ES-I3 (cell line): Measurements from ENCODE around the gene NPTXR.

Experiments used
- H3K36me3 ChIP-seq: 2 replicates; pipeline ENCODE4 v1.6.1; 2013; ENCODE audit warnings: mild to moderate bottlenecking, low read length, control low read depth, moderate library complexity; ENCODE audit not compliant: insufficient read depth
- H3K4me1 ChIP-seq: 2 replicates; pipeline ENCODE4 v1.6.1; 2013; ENCODE audit warnings: mild to moderate bottlenecking, control low read depth, low read length; ENCODE audit not compliant: insufficient read depth
- H3K9ac ChIP-seq: 2 replicates; pipeline ENCODE4 v1.6.1; 2013; ENCODE audit warnings: low read depth, mild to moderate bottlenecking, low read length, moderate library complexity
- H3K9me3 ChIP-seq: 2 replicates; pipeline ENCODE4 v1.6.1; 2013; ENCODE audit warnings: mild to moderate bottlenecking, low read length, moderate library complexity; ENCODE audit not compliant: control insufficient read depth, insufficient read depth

Gene NPTXR

DNA sequence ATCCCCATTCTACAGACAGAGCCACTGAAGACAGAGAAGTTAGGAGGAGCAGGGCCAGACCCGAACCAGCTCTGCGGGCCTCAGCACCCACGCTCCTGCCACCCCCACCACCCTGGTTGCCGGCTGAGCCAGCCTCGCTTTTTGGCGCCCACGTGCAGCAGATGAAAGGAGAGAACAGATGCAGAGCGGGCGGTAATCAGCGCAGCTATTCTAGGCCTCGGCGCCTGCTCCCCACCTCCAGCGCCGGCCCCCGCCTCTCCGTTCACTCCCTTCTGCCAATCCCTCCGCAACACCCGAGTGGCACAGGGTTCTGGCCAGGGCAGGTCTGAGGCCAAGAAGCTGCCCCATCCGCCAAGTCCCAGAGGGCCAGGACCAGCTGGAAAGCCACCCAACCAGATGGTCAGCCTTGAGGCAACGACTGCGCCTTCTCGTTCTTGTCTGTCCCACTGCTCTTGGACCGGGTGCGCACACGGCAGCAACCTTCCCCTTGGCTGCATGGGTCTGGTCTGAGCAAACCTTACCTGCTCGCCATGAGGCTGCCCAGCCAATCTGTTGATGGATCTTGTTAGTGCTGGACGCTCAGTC, 66.6 kb downstream of the NPTXR start:
- H3K9me3 ChIP-seq, result no peaks in the 10 kb centered on the region
- peaks cover 15% of the 10 kb centered on the region; the same call in 1 of the 2 replicates for H3K4me1 ChIP-seq
- no peaks in the 10 kb centered on the region for H3K36me3 ChIP-seq
- H3K9ac ChIP-seq, result no peak overlapping the region

GRCh38 chr22:38776086-38776485, 67.7 kb downstream of the NPTXR start:
- Histone ChIP-seq H3K9me3 (no peaks in the 10 kb centered on the region), H3K4me1 (peaks cover 14% of the 10 kb centered on the region; the same call in 1 of the 2 replicates), H3K9ac (no peak overlapping the region), H3K36me3 (no peaks in the 10 kb centered on the region)

GRCh38 chr22:38775656-38776055, 68.2 kb downstream of the NPTXR start:
- no peak overlapping the region for H3K9ac ChIP-seq
- H3K9me3 ChIP-seq, result no peaks in the 10 kb centered on the region
- H3K36me3 ChIP-seq, result no peaks in the 10 kb centered on the region
- H3K4me1 ChIP-seq, result peaks cover 14% of the 10 kb centered on the region; the same call in 1 of the 2 replicates

- H3K36me3 ChIP-seq, result no peaks in the 10 kb centered on the region
- no peaks in the 10 kb centered on the region for H3K9me3 ChIP-seq
- H3K9ac ChIP-seq, result no peak overlapping the region
- H3K4me1 ChIP-seq, result peaks cover 14% of the 10 kb centered on the region; the same call in 1 of the 2 replicates
Observed at GRCh38 chr22:38774496-38775166, 69.2 kb downstream of the NPTXR start.

DNA sequence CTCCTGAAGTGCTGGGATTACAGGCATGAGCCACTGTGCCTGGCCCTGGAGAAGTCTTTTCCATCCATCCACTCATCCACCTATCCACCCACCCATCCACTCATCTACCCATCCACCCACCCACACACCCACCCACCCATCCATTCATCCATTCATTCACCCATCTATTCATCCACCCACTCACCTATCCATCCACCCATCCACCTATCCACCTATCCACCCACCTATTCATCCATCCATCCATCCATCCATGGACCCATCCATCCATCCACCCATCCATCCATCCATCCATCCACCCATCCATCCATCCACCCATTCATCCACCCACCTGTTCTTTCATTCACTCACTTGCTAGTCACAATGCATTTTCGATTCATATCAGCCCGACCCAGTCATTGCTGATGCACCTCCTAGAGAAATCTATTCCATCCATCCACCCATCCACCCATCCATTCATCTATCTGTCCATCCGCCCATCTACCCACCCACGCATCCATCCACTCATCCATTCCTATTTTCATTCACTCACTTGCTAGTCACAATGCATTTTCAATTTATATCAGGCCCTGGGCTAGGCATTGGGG, 70.4 kb downstream of the NPTXR start:
- peaks cover 14% of the 10 kb centered on the region; the same call in 1 of the 2 replicates for H3K4me1 ChIP-seq
- H3K9me3 ChIP-seq, result no peaks in the 10 kb centered on the region
- H3K9ac ChIP-seq, result no peak overlapping the region
- no peaks in the 10 kb centered on the region for H3K36me3 ChIP-seq

- H3K9me3 ChIP-seq, result no peaks in the 10 kb centered on the region
- peaks cover 14% of the 10 kb centered on the region; the same call in 1 of the 2 replicates for H3K4me1 ChIP-seq
- no peaks in the 10 kb centered on the region for H3K36me3 ChIP-seq
- no peak overlapping the region for H3K9ac ChIP-seq
Observed at GRCh38 chr22:38772623-38772873, 71.3 kb downstream of the NPTXR start.

DNA sequence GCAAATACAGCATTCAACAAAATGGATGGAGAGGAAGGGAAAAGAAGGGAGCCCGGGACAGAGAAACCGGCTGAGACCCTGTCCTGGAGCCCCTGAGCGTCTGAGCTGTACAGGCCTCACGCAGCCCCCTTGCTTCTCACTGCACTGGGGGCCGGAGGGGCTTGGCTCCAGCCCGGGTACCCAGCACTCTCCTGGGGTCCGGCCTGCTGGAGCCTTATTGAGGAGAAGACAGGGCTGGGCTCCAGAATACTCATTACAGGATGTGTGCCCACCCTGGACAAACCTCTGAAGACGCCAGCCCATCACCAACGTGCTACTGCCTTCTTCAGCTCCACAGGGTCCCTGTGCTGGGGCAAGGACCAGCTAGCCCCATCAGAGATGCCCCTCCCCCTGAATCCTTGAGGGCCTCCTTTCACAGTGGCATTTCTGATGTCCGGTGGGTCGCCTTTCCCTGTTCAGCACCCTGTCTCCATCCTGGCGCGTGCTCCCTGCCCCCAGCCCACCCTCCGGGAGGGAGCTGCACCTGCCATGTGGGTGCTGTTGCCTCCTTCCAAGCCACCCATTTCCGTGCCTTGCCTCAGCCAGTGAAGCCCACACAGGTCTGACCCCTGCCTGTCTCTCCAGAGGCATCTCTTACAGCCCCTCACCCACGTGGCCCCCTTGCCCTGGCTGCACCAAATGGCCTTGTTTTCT, 73.4 kb downstream of the NPTXR start:
- Histone ChIP-seq H3K9me3 (no peaks in the 10 kb centered on the region), H3K4me1 (peaks cover 7% of the 10 kb centered on the region; the same call in 1 of the 2 replicates), H3K9ac (no peak overlapping the region), H3K36me3 (no peaks in the 10 kb centered on the region)
